AG04450 (cell line): ENCODE data around the gene GPR17. TPM values are rescaled to one million over a fixed set of nuclear protein-coding genes. Genes with fewer than 3 reads are reported as not detected.

ENCODE experiments used
- CTCF ChIA-PET: fragments of 300-600, 350-600 bp; formaldehyde crosslinking; extraction: SDS; loops from one replicate; lab custom pipeline; 2022; ENCODE audit warnings: antibody characterized with exemption, inconsistent platforms; lab: Charles Lee
- POLR2A ChIA-PET: fragments of 350-600 bp; formaldehyde crosslinking; extraction: SDS; loops from one replicate; lab custom pipeline; 2021; ENCODE audit warnings: antibody characterized with exemption, inconsistent platforms; lab: Yijun Ruan, JAX
- DNase-seq: peaks from one replicate; pipeline ENCODE4 v3.0.0-alpha.2; 2011; ENCODE audit warnings: low read depth, low spot score
- H3K27ac ChIP-seq: one replicate; pipeline ENCODE4 v1.5.1; 2012; ENCODE audit warnings: low read depth, low read length, control low read depth
- H3K27me3 ChIP-seq: one replicate; pipeline ENCODE4 v1.6.0; 2012; ENCODE audit warnings: low read length; ENCODE audit not compliant: control insufficient read depth, insufficient read depth
- H3K4me3 ChIP-seq: 2 replicates; pipeline ENCODE4 v1.5.1; 2011; ENCODE audit warnings: mild to moderate bottlenecking, low read depth, low read length, control low read depth
- H3K9me3 ChIP-seq: 2 replicates; pipeline ENCODE4 v1.5.1; 2012; ENCODE audit warnings: low read length; ENCODE audit not compliant: control insufficient read depth, insufficient read depth
- polyA plus RNA-seq: library from polyadenylated mRNA; depleted of rRNA; stranded (reverse); fragments of >200 nt; gene quantifications from 2 replicates; pipeline ENCODE4 v1.2.3, GENCODE V29; 2011
- TF ChIP-seq, protein P1 (sequence below): IDR thresholded peaks from 2 replicates; pipeline ENCODE4 v1.5.1; 2011; ENCODE audit warnings: low read depth, low read length, control low read depth, inconsistent platforms

GPR17 gene
- polyA plus RNA-seq, 1 experiment: not detected

DNA sequence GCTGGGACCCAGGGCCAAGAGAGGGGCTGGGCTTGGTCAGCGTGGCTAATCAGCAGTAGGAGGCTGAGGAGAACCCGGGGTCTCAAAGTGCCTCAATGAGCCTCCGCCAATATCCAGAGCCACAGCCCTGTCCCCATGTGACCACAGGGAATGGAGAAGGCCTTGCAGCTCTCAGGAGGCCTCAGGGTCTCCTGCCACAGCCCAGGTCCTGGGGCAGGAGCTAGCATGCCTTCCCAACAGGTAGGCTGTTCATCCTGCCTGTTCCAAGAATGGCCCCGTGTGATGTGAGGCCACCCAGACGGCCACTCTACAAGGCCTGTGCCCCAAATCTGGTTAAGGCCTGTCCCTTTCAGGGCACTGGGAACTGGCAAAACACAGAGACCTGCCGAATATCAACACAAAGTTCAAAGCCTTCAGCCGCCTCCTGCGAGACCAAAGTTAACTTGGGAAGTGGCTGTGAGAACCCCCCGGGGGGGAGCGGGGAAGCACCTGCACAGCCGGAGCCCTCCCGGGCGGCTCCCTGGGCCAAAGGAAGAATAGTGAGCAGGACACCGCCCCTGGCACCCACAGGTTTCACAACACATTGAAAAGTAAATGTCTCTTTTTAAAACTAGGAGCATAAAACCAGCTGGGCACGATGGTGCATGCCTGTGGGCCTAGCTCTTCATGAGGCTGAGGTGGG is 33.9 kb downstream of the GPR17 start:
- POLR2A ChIA-PET: no interaction called here
- CTCF ChIA-PET: no interaction called here
- no peak for DNase-seq
- H3K9me3 ChIP-seq: no peaks in the 10 kb centered on the region; the same call in 1 of the 2 replicates
- H3K27ac ChIP-seq: no peak overlapping the region
- H3K4me3 ChIP-seq: no peak overlapping the region
- peaks cover 17% of the 10 kb centered on the region for H3K27me3 ChIP-seq
- TF ChIP-seq, protein P1, sequence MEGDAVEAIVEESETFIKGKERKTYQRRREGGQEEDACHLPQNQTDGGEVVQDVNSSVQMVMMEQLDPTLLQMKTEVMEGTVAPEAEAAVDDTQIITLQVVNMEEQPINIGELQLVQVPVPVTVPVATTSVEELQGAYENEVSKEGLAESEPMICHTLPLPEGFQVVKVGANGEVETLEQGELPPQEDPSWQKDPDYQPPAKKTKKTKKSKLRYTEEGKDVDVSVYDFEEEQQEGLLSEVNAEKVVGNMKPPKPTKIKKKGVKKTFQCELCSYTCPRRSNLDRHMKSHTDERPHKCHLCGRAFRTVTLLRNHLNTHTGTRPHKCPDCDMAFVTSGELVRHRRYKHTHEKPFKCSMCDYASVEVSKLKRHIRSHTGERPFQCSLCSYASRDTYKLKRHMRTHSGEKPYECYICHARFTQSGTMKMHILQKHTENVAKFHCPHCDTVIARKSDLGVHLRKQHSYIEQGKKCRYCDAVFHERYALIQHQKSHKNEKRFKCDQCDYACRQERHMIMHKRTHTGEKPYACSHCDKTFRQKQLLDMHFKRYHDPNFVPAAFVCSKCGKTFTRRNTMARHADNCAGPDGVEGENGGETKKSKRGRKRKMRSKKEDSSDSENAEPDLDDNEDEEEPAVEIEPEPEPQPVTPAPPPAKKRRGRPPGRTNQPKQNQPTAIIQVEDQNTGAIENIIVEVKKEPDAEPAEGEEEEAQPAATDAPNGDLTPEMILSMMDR: no peak

DNA sequence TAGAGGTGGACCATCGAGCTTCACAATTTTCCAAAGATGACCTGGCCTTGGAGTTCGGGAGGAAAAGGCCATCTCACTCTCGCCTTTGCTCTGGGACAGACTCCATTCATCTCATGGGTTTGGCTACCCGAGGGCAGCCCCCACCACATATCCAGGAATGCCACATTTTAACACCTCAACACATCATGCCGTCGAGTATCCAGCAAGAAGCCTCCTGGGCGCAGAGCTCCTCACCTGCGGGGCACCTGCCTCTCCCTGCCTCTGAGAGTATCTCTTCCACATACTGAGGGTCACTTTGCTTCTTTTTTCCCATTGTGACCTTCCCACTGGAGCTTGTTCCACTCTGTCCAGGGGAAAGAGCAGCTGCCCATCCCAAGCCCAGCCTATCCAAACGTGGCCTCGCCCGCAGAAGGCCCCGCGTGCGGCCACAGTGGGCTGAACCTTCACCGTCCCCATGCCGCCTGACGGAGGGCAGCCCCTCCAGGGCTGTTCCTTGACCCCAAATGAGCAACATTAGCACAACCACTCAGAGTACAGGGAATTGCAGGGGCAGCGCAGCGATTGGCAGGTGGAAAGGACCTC is 34.8 kb downstream of the GPR17 start:
- CTCF ChIA-PET: no interaction called here
- Histone ChIP-seq H3K4me3 (no peak overlapping the region), H3K27me3 (peaks cover 17% of the 10 kb centered on the region), H3K27ac (no peak overlapping the region), H3K9me3 (no peaks in the 10 kb centered on the region; the same call in 1 of the 2 replicates)
- TF ChIP-seq, protein P1: no peak
- DNase-seq: no peak
- POLR2A ChIA-PET: no interaction called here

DNA sequence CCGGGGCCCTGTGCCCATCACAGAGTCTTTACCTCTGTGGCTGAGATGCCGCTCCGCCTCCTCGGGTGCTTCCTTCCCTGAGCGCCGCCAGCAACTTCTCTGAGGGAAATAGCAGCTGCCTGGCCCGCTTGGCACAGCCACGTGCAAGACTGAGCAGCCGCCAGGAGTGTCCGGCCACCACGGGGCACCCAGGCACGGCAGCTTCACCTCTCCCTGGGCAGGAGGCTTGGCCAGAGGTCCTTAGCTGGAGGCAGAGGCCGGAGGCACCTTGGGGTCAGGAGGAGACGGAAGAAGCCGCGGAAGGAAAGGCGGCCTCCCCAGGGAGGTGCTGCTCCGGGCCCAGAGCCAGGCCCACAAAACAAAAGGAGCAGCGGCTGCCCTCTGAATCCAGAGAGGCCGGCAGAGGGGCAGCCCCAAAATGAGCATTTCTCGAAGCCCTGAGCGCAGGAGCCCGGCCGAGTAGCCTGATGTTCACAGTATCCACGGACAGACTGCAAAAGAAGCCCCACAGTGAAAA is 35.4 kb downstream of the GPR17 start:
- DNase-seq: no peak
- TF ChIP-seq, protein P1: no peak
- no peak overlapping the region for H3K4me3 ChIP-seq
- CTCF ChIA-PET: interaction anchor here (0.7 kb wide), 1 partner anchor 128 kb away, joined by 3 read pairs; no protein-coding TSS in a partner anchor
- H3K27me3 ChIP-seq: peaks cover 17% of the 10 kb centered on the region
- no peak overlapping the region for H3K27ac ChIP-seq
- H3K9me3 ChIP-seq: no peaks in the 10 kb centered on the region; the same call in 1 of the 2 replicates
- POLR2A ChIA-PET: no interaction called here

- no peak for DNase-seq
Observed at GRCh38 chr2:127681976-127682857, 36.3 kb downstream of the GPR17 start.

More at GRCh38 chr2:127681976-127682857, 36.3 kb downstream of the GPR17 start:
- Histone ChIP-seq H3K9me3 (no peaks in the 10 kb centered on the region; the same call in 1 of the 2 replicates), H3K27ac (no peak overlapping the region), H3K4me3 (no peak overlapping the region), H3K27me3 (peaks cover 10% of the 10 kb centered on the region)
- TF ChIP-seq, protein P1: no peak
- ChIA-PET POLR2A (no interaction called here), CTCF (interaction anchor here (0.6 to 1.8 kb wide), 3 partner anchors 91 to 127 kb away, joined by 3 to 8 read pairs (median 3); no protein-coding TSS in a partner anchor)
